Brain microvascular endothelial cell (primary cell): ENCODE results near the gene NOL7.

Source experiments
- DNase-seq: peaks from one replicate; pipeline ENCODE4 v3.0.0-alpha.2; 2020
- H3K27ac ChIP-seq: fragments of 250-450 bp; sonication (Bioruptor Pico); 2 replicates; pipeline ENCODE4 v1.5.1; 2020; ENCODE audit warnings: mild to moderate bottlenecking, moderate library complexity
- H3K27me3 ChIP-seq: fragments of 250-450 bp; sonication (Bioruptor Pico); replicated peaks from 2 replicates; pipeline ENCODE4 v1.5.1; 2020; ENCODE audit warnings: mild to moderate bottlenecking
- H3K36me3 ChIP-seq: fragments of 250-450 bp; sonication (Bioruptor Pico); replicated peaks from 2 replicates; pipeline ENCODE4 v1.5.1; 2020; ENCODE audit warnings: mild to moderate bottlenecking
- H3K4me3 ChIP-seq: 2 replicates; pipeline ENCODE4 v1.5.1; 2011; ENCODE audit warnings: low read depth, mild to moderate bottlenecking, control low read depth, low read length, moderate library complexity
- in situ Hi-C: cut with HindIII; loops from 2 replicates; pipeline ENCODE4 v1.10.0; 2017; ENCODE audit warnings: low sequenced_read_pairs, low pct_ligation_motif_present
- TF ChIP-seq, protein P1 (sequence below): IDR thresholded peaks from 2 replicates; pipeline ENCODE4 v1.5.1; 2011; ENCODE audit warnings: low read depth, mild to moderate bottlenecking, moderate library complexity, low read length, control low read depth, inconsistent platforms; ENCODE audit errors: missing control alignments

The NOL7 gene

GRCh38 chr6:13614126-13614925, 809 bp upstream of the NOL7 start:
- peak overlapping the region; percentile 76 for H3K27ac ChIP-seq
- in situ Hi-C loops = no loop called here
- DNase-seq = peak; percentile 27
- peaks cover 21% of the 10 kb centered on the region for H3K36me3 ChIP-seq
- no peaks in the 10 kb centered on the region for H3K27me3 ChIP-seq
- peak overlapping the region; percentile 96 for H3K4me3 ChIP-seq
- TF ChIP-seq, protein P1, sequence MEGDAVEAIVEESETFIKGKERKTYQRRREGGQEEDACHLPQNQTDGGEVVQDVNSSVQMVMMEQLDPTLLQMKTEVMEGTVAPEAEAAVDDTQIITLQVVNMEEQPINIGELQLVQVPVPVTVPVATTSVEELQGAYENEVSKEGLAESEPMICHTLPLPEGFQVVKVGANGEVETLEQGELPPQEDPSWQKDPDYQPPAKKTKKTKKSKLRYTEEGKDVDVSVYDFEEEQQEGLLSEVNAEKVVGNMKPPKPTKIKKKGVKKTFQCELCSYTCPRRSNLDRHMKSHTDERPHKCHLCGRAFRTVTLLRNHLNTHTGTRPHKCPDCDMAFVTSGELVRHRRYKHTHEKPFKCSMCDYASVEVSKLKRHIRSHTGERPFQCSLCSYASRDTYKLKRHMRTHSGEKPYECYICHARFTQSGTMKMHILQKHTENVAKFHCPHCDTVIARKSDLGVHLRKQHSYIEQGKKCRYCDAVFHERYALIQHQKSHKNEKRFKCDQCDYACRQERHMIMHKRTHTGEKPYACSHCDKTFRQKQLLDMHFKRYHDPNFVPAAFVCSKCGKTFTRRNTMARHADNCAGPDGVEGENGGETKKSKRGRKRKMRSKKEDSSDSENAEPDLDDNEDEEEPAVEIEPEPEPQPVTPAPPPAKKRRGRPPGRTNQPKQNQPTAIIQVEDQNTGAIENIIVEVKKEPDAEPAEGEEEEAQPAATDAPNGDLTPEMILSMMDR = no peak

- peak; percentile 38 for DNase-seq
- TF ChIP-seq, protein P1 = no peak
- no peaks in the 10 kb centered on the region for H3K27me3 ChIP-seq
- in situ Hi-C loops = no loop called here
- peak overlapping the region; percentile 96 for H3K4me3 ChIP-seq
- peak overlapping the region; percentile 76 for H3K27ac ChIP-seq
- peaks cover 31% of the 10 kb centered on the region for H3K36me3 ChIP-seq
These were observed 621 bp downstream of the NOL7 start for GRCh38 chr6:13615792-13616120.

- Histone ChIP-seq H3K27ac (no peak overlapping the region), H3K27me3 (no peaks in the 10 kb centered on the region), H3K4me3 (no peak overlapping the region), H3K36me3 (peaks cover 44% of the 10 kb centered on the region)
- in situ Hi-C loops = no loop called here
- TF ChIP-seq, protein P1 = peak; percentile 6
- DNase-seq = no peak
These were observed 1.9 kb downstream of the NOL7 start for GRCh38 chr6:13617066-13617465.

GRCh38 chr6:13624871-13625288, 9.7 kb downstream of the NOL7 start:
- DNase-seq = peak; percentile 27
- Histone ChIP-seq H3K27me3 (no peaks in the 10 kb centered on the region), H3K36me3 (peaks cover 31% of the 10 kb centered on the region), H3K27ac (no peak overlapping the region), H3K4me3 (no peak overlapping the region)
- TF ChIP-seq, protein P1 = peak; percentile 70
- in situ Hi-C loops = no loop called here

GRCh38 chr6:13629459-13630116, 14.5 kb downstream of the NOL7 start:
- no peak overlapping the region for H3K4me3 ChIP-seq
- DNase-seq = no peak
- H3K36me3 ChIP-seq = peaks cover 9% of the 10 kb centered on the region
- in situ Hi-C loops = no loop called here
- TF ChIP-seq, protein P1 = no peak
- H3K27me3 ChIP-seq = no peaks in the 10 kb centered on the region
- no peak overlapping the region for H3K27ac ChIP-seq
